AG10803 (cell line): ENCODE measurements around the gene ACYP2.

Experiments used
- DNase-seq: peaks from one replicate; pipeline ENCODE4 v3.0.0; 2010; ENCODE audit warnings: low read depth
- H3K4me3 ChIP-seq: 2 replicates; pipeline ENCODE4 v1.5.1; 2011; ENCODE audit warnings: mild to moderate bottlenecking, low read length, control low read depth
- CTCF ChIP-seq: conservative IDR thresholded peaks from 2 replicates; pipeline ENCODE4 v1.5.1; 2011; ENCODE audit warnings: mild to moderate bottlenecking, low read length, control low read depth, inconsistent platforms

Gene ACYP2

GRCh38 chr2:54325148-54325547 lies 209.7 kb downstream of the ACYP2 start:
- TF ChIP-seq CTCF: no peak
- no peak overlapping the region for H3K4me3 ChIP-seq
- no peak for DNase-seq

GRCh38 chr2:54329482-54330161 lies 214.2 kb downstream of the ACYP2 start:
- no peak for TF ChIP-seq CTCF
- peak overlapping the region; percentile 81 for H3K4me3 ChIP-seq
- peak; percentile 62 for DNase-seq

GRCh38 chr2:54330162-54330925 lies 214.9 kb downstream of the ACYP2 start:
- peak; percentile 93 for DNase-seq
- no peak for TF ChIP-seq CTCF
- H3K4me3 ChIP-seq: peak overlapping the region; percentile 81

GRCh38 chr2:54330926-54331835 lies 215.8 kb downstream of the ACYP2 start:
- peak overlapping the region; percentile 81 for H3K4me3 ChIP-seq
- no peak for TF ChIP-seq CTCF
- no peak for DNase-seq

- no peak for TF ChIP-seq CTCF
- DNase-seq: peak; percentile 11
- H3K4me3 ChIP-seq: no peak overlapping the region
Measured at GRCh38 chr2:54332386-54332785, 217.0 kb downstream of the ACYP2 start.

- DNase-seq: peak; percentile 94
- no peak for TF ChIP-seq CTCF
- no peak overlapping the region for H3K4me3 ChIP-seq
Measured at GRCh38 chr2:54336136-54336976, 220.9 kb downstream of the ACYP2 start.
